T-helper 9 cell (primary cell): ENCODE measurements around the gene TMEM260.
"Not testable (repeated sequence)": the region's sequence is repeated elsewhere in the genome, so short reads cannot be mapped to it uniquely, and the experiment has no call there.

Experiments used
- DNase-seq: peaks from one replicate; pipeline ENCODE4 v3.0.0-alpha.2; 2020

The TMEM260 gene

DNA sequence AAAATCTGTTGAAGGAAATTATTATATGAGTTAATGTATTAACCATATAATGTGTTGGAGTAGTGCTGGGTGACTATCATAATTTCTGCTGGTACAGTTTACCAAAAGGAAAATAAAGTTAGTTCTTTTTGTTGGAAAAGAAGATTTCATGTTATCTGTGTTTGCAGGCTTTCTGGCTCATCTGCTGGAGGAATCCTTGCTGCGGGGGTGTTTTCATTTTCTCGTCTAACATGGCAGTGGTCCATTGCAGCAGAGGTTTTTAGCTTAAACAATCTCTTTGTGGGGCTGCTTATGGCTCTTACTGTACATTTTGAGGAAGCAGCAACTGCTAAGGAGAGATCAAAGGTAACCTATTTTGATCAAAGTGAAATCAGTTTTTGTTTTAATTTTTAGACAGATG lies 24.1 kb downstream of the TMEM260 start:
- no peak for DNase-seq

DNA sequence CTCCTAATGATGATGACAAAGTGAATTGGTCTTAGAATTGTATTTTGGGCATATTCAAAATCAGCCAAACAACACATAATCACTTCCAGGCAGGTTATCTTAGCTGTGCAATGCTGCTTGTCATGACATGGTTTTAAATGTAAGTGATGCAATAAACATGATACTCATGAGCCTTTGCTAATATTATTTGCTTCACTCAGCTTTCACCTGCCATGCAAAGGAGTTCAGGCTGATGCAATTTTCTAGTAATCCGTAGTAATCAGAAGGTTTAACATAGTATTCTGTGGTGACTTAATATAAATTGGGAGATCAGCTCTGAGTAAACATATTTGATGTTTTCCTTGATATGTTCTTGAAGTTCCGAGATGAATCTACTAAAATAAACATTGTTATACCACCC lies 29.1 kb downstream of the TMEM260 start:
- no peak for DNase-seq

DNA sequence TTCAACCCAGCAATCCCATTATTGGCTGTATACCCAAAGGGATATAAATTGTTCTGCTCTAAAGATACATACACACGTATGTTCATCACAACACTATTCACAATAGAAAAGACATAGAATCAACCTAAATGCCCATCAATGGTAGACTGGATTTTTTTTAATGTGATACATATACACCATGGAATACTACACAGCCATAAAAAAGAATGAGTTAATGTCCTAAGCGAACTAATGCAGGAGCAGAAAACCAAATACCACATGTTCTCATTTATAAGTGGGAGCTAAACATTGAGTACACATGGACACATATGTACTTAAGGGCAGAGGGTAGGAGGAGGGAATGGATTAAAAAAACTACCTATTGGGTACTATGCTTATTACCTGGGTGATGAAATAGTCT lies 32.1 kb downstream of the TMEM260 start:
- DNase-seq: not testable (repeated sequence)

DNA sequence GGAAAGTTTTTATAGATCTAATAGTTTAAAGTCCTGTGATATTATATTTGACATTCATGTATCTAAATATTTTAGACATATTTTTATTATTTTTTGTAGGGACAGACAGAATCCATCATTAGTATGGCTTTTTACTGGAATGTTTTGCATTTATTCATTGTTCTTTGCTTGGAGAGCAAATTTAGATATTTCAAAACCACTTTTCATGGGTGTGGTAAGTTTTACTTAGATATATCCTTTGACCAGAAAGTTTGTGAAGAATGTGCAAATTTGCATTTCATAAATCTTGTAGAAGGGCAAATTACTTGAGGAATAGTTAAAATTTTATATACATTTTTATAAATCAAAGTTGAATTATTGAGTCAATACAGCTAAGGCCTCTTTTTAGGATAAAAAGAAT lies 37.5 kb downstream of the TMEM260 start:
- DNase-seq: no peak

DNA sequence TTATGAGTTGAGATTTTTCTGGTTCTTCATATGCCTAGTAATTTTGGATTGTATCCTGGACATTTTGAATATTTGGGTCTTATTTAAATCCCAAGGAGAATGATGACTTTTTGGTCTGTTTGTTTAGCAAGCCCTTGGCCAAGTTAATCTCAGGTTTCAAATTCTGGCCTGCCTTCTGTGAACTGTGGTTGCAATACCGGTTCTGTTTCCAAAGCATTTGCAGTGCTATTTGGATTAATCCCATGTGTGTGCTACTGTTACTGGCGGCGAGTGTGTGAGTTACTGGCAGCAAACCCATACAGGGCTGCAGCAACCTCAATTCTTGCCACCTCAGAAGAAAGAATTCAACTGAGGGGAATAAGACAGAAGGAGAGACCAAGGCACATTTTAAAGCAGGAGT lies 51.1 kb downstream of the TMEM260 start:
- DNase-seq: no peak

DNA sequence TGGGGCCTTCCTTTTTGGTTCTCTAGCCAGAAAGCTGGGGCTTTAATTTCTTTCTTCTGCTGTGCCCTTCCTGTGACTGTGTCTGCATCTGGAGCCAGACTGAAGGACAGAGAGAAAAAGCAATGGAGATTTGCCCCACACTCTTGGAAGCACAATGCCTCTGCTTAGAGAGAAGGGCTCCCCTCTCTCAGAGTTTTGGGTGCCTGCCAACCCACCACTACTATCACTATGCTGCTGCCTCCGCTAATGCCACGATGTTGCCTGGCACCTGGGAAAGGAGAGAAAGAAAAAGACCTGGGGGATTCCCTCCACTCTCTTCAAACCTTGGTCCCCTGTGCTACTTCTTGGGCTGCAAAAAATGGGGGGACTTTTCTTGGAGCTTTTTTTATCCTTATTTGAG lies 52.6 kb downstream of the TMEM260 start:
- no peak for DNase-seq

DNA sequence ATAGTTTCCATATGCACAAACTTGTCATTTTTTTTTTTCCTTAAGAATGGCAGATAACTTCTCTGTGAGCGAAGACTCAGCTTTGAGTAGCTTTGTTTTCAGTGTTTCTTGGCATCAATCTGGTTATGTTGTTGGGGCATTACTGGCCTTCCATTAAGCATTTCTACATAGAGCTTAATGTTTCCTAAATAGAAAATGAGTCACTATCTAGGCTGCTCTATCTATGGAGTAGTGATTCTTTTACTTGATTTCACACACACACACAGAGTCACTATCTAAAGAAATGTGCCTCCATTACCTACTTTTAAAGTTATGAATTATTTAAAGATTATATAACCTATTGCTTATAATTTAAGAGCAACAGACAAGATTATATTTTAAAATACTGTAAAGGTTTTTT lies 53.9 kb downstream of the TMEM260 start:
- DNase-seq: no peak

DNA sequence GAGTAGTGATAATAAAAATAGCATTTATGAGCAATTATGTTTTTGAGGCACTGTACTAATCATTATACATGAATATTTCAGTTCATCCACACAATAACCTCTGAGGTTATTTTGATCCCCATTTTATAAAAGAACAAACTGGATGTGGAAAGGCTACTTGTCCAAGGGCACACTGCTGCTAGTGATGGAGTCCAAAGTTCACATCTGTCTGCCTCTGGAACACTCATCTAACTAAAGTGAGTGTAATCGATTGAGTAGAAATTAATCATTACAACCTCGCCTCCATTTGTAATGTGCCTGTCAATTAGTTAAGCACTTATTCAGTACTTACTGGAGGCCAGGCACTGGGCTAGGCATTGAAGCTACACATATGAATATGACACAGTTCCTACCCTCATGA lies 55.4 kb downstream of the TMEM260 start:
- DNase-seq: no peak

DNA sequence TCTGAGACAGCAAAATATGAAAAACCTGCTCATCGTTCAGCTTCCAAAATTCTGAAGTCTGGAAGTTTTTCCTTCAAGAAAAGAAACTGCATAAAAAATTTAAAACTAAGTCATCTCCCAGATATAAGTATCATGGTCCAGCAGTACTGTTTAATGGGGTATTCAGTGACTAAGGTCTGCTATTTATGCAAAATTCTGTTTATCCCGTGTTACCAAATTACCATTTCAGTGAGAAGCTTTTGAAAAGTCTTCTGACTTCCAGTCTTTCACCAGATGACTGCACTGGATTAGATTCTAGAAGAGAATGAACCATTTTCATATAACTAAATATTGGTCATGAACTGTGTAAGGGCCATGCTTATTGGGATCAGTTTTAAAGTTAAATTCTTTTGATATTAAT lies 67.9 kb downstream of the TMEM260 start:
- DNase-seq: no peak

DNA sequence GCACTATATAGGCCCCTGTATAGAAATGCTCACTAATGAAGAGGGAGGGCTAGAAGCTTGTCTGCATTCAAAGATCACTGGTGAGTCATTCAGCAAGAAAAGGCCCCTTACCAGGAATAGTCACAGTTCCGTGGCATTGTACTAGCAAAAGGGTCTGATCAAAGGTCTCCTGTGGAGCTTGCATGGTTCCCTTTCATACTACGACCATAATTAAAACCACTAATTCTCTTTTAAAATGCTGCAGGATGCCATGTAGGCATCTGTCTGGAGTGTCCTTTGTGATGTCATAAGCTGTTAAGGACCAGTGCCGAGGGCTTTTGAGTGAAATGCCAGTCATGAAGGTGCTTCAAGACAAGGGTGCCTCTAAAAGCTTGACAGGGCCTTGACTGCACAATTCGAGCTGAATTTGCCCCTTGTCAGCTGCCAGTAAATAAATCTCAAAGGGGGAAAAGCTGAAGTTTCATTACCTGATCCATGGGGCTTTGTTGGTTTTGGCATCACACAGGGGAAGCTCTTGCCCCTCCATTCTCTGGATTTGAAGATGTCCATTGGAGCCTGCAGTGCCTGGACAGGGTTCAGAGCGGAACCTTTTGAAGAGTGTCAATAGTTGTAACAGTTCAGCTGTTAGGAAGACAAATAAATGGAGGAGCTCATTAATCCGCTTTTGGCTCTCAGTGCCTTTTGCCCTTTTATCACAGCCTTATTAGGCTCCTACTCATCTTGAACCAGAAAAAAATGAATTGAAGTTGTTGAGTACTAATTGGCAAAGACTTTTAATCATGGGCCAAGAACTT lies 69.1 kb downstream of the TMEM260 start:
- DNase-seq: no peak

DNA sequence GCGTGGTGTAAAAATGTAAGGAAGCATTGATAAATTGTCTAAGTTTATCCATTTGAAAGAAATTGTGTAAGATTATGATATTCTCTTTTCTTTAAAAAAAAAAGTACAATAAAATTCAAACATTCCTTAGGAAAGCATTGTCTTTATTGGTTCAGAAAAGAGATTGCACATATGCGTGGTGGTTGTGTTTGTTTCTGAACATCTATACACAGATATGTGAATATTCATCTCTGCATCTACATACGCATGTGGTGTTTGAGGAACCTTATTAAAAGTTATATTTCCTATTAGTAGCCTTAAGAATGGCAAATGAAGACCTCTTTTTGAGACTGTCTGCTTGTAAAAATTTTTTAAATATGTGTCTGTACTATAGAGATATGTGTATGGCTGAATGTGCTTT lies 69.8 kb downstream of the TMEM260 start:
- no peak for DNase-seq

DNA sequence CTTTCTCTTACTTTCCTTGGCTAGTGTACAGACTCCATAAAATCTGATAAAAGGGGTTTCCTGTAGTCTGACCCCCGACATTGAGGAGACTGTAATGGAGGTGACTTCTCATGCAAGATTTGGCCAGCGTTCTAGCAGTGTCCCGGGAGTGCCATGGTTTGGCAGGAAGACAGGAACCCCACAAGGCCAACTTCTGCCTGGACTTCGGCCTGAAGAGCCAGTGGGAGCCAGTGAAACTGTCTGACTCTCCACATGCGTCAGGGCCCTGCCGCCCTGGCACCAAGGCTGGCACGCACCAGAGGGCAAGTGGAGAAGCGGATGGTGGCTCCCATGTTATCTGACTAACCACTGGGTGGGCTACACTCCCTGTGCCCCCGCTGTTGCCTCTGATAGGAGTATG lies 70.5 kb downstream of the TMEM260 start:
- DNase-seq: no peak

DNA sequence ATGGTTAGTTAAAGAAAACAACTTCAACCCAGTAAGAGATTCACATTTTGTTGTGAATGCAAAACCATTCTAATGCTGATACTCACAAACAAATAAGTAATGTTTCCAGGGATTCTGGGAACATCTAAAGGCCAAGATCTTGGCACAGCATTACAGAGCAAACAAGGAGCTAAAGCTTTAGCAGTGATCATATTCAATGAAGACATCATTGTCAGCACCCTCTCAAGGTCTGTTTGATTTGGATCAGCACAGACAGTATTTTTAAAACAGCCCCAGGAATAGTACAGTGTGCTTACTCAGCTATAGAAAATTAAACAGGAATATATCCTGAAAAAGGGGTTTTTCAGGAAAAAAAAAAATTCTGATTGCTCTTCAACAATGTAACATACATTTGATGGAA lies 71.4 kb downstream of the TMEM260 start:
- DNase-seq: no peak

DNA sequence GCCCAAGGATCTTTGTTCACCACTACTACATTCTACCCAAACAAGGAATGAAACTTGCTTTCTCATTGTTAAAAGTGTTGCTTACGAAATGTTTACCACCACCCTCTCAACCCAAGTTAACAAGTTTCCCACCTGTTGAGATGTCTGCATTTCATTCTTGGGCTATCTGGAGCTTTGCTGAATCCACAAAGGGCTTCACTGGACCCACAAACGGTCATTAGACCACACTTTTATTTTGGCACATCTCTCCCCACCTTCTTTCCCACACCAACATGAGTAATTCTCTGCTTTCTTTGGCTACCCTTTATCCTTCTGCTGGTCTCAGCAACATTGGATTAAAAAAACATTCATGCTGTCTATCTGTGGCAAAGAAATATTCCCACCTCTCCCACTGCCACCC lies 78.0 kb downstream of the TMEM260 start:
- no peak for DNase-seq

DNA sequence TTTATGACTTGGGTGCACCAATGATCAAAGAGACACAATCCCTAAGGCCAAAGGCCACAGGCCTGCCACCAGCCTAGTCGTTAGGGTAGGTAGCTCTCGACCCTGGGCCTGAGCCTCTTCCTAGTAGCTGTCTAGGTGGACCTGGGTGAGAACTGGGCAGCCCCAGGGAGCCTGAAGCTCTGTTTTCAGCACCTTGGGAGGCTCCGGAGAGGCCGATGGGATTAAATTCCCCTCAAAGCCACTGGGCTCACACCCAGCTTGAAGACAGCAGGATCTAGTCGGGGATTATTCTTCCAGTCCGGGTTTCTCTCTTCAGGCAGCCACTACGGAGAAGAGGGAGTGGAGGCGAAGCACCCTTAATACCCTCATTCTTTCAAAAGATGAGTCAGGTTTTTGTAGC lies 79.8 kb downstream of the TMEM260 start:
- DNase-seq: no peak

DNA sequence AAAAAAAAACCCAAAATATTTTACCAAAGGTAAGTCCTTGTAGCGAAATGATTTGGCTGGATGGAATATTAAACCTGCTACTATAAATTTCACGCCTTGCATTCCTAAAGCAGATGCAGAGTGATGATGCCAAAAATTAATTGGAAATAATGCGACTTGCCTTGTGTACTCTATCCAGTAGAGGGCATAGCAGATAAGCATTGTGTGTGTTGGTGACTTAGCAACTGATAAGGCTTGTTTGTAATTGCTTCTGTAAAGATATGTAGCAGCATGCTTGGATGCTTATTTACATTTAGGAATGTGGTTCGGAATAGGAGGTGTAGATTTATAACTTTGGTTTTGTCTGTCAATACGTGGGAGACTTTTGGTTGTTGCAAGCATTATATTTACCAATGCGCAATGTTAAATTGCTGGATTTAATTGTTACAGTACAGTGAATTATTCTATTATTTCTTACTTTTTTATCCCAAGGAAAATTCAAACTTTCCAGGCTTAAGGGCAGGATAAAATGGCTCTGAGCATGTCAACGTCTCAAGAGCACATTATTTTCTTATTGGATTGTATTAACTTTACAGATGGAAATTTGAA lies 80.5 kb downstream of the TMEM260 start:
- DNase-seq: no peak

DNA sequence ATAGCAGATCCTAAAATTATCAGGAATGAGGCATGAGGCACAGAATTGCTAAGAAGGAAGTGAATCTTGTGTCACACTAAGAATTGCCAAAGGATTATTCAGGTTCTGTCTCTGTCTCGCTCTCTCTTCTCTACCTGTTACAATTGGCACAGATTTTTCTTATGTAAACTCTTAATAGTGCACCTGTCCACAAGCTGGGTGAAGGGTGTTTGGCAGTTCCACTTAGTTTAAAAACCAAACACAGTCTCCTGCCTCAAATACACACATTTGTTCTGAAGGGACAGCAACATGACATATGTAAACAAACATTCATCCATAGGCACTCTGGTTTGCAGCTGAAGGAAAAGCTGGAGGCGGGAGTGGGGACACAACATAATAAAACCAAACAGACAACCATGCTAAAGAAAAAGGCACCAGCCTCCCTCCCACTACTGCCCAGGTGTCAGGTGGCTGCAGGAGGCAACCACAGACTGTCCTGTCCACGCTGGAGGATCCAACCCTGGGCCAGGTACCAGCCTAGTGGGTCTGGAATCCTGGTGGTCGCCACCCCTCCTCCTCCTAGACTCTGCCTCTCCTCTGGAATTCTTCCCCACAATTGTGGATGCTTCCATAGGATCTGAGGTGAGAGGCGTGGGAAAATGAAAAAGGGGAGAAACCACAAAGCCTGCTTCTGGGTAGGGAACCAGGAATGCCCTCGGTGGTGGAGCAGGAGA lies 81.2 kb downstream of the TMEM260 start:
- no peak for DNase-seq

DNA sequence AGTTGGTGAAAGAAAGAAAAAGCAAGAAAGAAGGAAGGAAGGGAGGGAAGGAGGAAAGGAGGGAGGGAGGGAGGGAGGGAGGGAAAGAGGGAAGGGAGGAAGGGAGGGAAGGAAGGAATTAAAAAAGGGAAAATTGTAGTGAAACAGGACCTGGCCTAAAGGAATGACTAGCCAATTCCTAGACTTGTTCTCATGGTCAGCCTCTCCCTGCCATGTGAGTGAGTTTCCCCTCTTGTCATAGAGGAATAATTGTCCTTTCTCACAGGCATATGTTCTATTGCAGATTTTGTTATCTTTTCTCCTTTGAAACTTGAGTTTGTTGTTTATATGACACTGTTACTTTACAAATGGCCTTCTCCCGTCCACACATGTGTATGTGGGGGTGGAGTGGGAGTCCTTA lies 81.9 kb downstream of the TMEM260 start:
- no peak for DNase-seq

DNA sequence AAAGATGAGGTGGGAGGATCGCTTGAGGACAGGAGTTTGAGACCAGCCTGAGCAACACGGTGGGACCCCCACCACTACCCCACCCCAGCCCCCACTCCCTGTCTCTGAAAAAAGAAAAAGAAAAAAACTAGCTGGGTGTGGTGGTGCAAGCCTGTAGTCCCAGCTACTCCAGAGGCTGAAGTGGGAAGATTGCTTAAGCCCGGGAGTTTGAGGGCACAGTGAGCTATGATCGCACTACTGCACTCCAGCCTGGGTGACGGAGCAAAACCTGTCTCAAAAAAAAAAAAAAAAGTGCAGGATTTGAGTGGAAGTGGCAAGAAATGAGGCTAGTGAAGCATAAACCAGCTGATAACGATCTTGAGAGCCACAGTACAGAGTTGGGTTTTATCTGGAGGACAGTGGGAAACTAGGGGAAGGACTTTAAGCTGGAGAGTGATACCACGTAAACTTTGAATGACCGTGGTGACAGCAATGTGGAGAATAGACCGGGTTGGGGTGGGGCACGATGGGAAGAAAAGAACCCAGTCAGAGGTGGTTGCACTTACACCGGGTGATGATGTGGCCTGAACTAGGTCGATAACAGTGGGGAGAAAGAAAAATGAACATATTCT lies 85.3 kb downstream of the TMEM260 start:
- DNase-seq: no peak

DNA sequence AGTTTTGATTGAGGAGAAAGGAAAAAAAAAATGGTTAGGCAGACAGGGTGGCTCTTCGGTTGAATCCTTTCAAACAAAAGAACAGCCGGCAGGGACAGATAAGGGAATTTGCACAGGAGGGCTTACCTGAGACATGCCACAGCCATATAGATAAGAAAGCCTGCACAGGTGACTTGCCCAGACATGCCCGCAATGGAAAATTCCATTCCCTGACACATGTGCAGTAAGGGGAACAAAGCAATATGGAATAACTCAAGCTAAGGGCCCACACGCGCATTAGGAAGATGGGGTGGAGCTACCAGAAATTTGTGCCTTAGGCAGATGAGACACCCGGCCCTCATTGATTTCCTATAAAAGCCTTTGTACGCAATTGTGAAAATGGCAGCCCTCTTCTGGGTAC lies 86.7 kb downstream of the TMEM260 start:
- DNase-seq: no peak

DNA sequence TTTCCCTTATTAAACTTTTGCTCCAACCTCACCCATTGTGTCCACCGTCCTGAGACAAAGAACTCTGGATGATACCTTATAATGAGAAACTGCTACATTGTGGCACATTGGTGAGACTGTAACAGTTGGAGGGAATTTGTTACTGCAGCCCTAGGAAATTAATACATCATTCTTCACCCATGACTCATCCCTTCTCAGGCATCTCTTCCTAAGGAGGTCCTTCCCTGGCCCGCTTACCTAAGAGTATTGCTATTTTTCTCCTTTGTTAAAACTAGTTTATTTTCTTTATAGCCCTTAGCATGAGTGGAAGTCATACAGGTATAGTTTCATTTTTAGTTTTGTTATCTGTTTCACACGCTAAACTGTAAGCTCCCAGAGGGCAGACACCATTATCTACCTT lies 87.1 kb downstream of the TMEM260 start:
- DNase-seq: no peak

DNA sequence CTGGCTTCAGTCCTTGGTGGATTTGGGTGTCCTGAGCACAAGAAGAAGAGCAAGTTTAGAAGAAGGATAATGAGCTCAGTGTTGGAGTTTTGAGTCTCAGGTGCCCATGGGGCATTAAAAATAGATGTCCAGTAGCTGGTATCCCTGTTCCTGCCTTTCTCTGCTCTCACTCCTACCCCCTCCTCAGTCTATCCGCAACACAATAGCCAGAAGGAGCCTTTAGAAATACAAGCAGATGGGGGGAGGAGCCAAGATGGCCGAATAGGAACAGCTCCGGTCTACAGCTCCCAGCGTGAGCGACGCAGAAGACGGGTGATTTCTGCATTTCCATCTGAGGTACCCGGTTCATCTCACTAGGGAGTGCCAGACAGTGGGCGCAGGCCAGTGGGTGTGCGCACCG lies 87.7 kb downstream of the TMEM260 start:
- not testable (repeated sequence) for DNase-seq

DNA sequence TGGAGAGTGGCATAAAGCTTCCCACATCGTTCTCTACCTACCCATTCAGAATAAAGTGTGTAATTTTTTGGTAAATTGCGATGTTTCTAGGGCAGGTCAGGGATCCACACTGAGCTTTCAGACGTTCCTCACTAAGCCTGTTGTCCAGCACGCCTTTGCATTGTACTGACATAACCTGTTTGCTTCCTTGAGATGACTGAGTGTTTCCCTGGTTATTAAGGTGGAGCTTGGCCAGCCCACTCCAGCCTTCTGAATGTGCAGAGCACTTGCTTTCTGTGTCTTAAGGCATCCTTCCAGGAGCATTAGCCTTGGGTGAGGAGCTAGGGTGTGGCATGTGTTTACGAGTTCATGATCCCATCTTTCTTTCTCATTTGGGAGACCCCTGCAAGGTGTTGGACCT lies 96.4 kb downstream of the TMEM260 start:
- no peak for DNase-seq

DNA sequence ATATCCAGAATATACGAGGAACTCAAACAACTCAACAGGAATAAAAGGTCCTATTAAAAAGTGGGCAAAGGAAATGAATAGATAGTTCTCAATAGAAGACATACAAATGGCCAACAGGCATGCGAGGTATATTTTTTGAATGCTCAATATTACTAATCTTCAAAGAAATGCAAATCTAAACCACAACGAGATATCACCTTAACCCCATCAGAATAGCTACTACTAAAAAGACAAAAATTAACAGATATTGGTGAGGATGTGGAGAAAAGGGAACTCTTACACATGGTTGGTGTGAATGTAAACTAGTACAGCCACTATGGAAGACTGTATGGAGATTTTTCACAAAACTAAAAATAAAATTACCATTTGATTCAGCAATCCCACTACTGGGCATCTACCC lies 99.2 kb downstream of the TMEM260 start:
- DNase-seq: no peak
